Pulmonary artery endothelial cell (primary cell): ENCODE measurements around the gene KAZN. TPM values are rescaled to one million over a fixed set of nuclear protein-coding genes. Genes with fewer than 3 reads are reported as not detected.
A peak's percentile ranks its signal among the peaks of the same experiment; 100 is the strongest.

ENCODE experiments used
- DNase-seq: peaks from one replicate; pipeline ENCODE4 v3.0.0-alpha.2; 2011; ENCODE audit warnings: low read depth, low spot score
- total RNA-seq: library from RNA; depleted of rRNA; stranded (reverse); fragments of >200 nt; gene quantifications from 2 replicates; pipeline ENCODE4 v1.2.3, GENCODE V29; 2014

KAZN gene
- total RNA-seq, 1 donor from 2014 or later: 0.73 TPM

DNA sequence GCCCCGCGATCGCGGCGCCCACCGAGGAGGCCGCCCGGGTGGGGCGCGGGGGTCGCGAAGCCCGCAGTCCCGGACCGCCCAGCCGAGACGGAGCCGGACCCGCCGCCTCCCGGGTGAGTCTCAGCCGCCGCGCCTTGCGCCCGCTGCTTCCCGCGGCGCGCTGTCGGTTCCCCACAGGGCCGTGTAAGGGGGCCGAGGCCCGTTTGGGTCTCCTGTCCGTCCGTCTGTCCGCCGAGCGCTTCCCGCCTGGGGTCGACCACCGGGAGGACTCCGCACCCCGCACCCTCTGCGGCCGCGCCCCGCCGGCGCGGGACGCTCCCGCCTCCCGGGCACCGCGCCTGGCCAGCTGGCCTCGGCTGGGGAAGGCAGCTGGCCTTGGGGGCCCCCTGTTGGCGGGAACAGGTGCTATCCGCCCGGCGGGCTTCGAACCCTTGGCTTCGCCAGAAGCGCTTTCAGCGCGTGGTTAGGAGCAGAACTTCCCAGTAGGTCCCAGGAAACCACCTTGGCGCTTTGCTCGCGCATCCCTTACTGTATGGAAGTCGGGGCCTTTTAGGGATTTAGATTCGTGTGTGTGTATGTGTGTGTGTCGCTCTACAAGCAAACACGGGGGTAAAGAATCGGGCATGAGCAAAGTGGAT lies 555.5 kb downstream of the KAZN start:
- DNase-seq: peak; percentile 30

- no peak for DNase-seq
These were observed 556.1 kb downstream of the KAZN start for GRCh38 chr1:15154480-15155036.

- no peak for DNase-seq
These were observed 556.7 kb downstream of the KAZN start for GRCh38 chr1:15155191-15155590.

- DNase-seq: no peak
These were observed 557.6 kb downstream of the KAZN start for GRCh38 chr1:15155888-15156741.

DNA sequence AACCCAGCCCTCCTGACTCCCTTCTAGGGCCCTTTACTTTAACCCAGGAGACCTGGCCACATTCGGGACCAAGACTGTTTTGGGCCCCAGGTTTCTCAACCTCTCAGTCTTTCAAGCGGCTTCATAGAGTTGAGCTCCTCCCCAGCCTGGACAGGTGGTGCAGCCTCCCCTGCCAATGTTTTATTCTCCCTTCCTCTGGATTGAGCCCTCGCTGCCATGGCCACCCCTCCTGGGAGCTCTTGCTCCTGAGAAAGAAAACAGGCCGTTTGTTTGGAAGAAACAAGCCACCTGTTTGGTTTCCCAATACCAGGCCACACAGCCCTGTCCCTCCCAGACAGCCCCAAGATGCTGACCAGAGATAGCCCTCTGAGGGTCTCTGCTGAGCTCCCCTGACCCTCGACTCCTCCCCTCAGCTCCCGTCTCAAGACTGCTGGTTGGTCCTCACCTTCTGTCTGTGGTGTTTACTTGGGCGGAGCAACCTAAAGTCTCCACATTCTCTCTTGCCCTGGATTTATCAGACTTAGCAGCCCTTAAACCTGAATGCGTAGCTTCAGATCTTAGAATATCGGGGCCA lies 558.4 kb downstream of the KAZN start:
- no peak for DNase-seq

GRCh38 chr1:15157524-15158399 lies 559.3 kb downstream of the KAZN start:
- no peak for DNase-seq

- DNase-seq: no peak
These were observed 560.2 kb downstream of the KAZN start for GRCh38 chr1:15158506-15159165.

- no peak for DNase-seq
These were observed 560.7 kb downstream of the KAZN start for GRCh38 chr1:15159166-15159555.

DNA sequence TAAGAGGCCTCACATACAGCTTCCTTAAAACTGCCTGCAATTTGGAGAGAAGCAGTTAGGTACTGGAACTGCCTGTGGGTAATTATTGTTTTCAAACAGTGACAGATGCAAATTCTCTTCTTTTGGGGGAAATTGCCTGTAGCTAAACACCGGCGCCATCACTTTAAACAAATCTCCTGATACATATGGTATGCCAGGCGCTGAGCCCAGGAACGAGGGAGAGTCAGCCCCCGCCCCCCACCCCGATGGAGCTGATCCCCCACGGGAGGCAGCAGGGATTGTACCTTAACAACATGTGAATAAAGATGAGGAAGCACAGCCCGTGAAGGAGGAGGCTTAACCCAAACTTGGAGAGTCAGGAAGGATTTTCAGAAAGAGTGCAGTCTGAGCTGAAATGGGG lies 562.1 kb downstream of the KAZN start:
- DNase-seq: no peak

DNA sequence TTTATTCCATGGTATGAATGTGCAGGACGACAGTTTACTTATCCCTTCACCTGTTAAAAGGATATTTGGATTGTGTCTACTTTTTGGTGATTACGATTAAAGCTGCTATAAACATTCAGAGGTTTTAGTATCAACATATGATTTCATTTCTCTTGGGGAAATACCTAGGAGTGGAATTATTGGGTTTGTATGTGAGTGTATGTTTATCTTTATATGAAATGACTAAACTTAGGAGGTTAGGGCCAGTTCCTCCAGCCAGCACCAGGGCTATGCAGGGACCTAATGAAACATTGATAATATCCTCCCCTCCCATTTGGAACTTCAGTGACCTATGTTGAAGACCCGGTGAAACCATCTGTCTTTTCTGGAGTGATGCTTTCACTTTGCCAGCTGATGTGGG lies 568.9 kb downstream of the KAZN start:
- DNase-seq: no peak
